Measurements from ENCODE around the gene CACNA2D3. TPM values are rescaled to one million over a fixed set of nuclear protein-coding genes. Genes with fewer than 3 reads are reported as not detected.
A peak's percentile ranks its signal among the peaks of the same experiment; 100 is the strongest.
"Not testable (repeated sequence)": the region's sequence is repeated elsewhere in the genome, so short reads cannot be mapped to it uniquely, and the experiment has no call there.

The CACNA2D3 gene
- total RNA-seq, 1 donor from 2014 or later = 6.3 TPM

DNA sequence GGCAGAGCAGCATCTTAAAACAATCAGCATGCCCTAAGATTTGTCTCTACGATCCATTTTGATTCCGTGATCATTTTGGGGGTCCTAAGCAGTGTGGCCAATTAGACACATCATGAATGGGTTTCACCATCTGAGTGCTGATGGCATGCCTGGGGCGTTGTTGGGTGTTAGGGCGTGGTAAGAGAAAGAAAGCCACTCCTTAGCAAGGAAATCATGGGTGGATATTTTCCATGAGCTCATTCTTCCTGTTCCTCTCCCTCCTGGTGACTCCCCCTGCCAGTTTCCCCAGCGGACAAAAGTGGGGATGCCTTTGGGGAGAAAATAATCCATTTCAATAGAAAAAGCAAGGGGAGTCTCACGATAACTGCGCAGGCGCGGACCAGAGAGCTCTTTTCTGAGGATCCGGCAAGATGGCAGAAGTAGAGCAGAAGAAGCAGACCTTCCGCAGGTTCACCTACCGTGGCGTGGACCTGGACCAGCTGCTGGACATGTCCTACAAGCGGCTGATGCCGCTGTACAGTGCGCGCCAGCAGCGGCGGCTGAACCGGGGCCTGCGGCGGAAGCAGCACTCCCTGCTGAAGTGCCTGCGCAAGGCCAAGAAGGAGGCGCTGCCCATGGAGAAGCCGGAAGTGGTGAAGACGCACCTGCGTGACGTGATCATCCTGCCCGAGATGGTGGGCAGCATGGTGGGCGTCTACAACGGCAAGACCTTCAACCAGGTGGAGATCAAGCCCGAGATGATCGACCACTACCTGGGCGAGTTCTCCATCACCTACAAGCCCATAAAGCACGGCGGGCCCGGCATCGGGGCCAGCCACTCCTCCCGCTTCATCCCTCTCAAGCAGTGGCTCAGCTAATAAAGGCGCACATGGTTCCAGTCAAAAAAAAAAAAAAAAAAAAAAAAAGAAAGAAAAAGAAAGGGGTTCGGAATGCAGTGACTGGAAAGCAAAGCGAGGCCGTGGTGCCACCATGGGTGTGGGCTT lies 503.7 kb downstream of the CACNA2D3 start:
- DNase-seq (ENCODE audit: low spot score) = no peak

DNA sequence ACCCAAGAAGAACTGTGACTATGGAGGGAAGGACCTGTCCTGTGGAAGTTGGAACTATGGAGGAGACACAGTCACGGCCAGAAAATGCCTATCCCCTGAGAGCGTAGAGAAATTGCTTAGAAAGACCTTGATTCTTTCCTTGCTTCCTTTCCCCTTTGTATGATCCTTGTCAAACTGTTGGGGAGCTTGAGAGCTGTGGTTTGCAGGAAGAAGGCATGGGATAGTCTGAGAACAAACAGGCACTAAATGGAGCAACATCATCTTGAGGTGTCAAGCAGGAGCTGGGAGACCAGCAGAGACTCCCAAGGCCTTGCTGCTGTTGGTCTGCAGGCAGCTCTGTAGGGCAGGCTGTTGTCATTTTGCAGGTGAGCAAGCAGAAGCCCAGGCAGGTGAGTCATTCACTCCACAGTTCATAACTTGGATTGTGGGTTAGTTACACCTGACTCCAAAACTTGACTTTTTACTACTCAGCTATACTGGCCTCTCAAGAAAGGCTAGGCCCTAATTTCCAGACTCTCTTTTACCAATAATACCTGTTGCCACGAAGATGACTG lies 506.6 kb downstream of the CACNA2D3 start:
- DNase-seq (ENCODE audit: low spot score) = no peak

DNA sequence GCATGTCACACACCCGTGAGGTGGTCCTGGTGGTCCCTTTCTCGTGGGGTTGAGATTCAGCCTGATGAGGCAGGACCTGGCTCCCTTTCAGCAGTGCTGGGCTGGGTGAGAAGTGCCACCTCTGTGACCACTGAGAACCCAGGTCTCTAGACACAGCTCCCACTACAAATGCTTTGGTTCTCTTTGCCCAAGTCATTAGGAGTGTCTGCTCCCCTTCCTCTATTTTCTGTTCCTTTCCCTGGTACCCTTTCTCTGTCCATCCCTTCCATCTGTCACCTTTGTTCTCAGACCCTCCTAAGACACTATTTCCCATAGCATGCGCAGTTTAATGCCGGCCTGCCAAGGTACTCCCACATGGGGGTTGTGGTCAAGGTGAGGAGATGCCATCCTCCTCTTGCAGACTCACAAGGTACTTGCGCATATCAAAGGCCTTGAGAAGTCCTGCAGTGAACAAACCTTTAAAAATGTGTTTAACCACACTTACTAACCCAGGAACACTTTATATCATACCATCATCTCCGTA lies 507.8 kb downstream of the CACNA2D3 start:
- no peak for DNase-seq (ENCODE audit: low spot score)

DNA sequence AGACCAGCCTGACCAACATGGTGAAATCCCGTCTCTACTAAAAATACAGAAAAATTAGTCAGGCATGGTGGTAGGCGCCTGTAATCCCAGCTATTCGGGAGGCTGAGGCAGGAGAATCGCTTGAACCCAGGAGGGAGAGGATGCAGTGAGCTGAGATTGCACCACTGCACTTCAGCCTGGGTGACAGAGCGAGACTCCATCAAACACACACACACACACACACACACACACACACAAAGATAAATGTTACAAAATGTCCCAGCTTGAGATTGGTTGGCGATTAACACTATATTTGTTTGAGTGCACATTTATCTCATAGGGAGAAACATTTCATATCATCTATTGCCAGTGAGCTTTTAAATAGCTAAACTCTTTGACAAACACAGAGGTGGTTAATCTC lies 508.6 kb downstream of the CACNA2D3 start:
- DNase-seq (ENCODE audit: low spot score) = not testable (repeated sequence)

DNA sequence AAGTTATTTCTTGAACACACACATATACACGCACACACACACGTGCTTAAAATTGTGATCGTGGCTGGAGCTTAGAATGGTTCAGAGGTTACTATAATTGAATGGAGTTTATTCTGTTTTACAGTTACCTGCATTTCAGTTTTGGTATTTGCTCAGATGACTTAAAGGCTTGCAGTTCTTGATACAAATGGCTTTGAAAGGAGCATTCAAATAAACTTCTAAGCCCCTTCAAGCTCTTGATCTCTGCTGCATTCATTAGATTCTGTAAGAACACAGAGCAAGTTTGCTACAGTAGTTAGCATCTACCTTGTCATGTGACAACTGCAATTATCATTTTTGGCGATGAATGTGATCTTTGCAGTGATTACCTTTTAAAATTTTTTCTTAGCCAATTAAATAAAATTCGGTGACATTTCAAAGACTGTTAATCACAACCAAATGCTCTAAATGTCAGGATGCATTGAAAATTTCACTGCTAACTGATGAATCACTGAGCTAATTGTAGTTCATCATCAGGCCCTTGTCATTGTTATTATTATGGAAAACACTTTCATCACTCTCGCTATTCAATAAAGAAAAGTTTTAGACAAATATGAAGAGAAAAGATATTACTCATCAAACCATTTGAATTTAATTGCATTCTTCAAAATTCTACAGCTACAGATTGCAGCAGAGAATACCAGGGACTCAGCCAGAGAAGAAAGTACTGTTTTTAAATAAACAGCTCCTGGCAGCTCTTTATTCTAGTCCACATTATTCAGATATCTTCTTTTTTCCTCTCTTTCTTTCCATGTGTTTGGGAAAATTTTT lies 509.4 kb downstream of the CACNA2D3 start:
- DNase-seq (ENCODE audit: low spot score) = no peak

DNA sequence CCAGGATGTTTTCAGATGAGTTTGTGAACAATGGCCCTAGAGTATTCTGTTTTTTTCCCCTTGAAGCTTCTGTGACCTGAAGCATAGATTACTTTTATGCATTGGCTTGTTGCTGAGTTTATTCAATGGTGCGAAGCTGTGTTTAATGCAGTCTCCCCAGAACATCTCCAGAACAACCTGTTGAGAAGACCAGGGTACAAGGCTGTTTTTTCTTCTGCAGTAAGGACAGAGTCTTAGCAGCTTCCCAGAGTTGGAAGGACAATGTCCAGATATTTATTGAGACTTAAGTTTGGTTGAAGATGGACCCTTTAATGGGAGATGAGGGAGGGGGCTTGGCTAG lies 509.9 kb downstream of the CACNA2D3 start:
- no peak for DNase-seq (ENCODE audit: low spot score)

DNA sequence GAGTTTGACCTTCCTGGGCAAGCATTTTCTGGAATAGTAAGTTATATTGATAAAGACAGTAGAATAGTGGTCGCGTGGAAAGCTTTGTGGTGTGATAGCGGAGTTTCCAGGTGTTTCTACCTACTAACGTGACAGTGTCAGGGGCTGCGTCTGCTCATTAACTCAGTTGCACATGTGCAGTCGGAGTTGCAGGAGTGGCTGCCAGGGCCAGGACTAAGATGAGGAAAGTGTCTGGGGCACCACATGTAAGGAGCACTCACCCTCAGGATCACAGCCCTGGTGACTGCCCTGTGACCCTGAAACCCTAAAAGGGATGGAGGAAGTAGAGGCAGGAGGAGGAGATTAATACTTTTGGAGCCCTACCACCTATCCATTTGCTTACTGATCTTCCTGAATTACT lies 510.5 kb downstream of the CACNA2D3 start:
- DNase-seq (ENCODE audit: low spot score) = no peak

DNA sequence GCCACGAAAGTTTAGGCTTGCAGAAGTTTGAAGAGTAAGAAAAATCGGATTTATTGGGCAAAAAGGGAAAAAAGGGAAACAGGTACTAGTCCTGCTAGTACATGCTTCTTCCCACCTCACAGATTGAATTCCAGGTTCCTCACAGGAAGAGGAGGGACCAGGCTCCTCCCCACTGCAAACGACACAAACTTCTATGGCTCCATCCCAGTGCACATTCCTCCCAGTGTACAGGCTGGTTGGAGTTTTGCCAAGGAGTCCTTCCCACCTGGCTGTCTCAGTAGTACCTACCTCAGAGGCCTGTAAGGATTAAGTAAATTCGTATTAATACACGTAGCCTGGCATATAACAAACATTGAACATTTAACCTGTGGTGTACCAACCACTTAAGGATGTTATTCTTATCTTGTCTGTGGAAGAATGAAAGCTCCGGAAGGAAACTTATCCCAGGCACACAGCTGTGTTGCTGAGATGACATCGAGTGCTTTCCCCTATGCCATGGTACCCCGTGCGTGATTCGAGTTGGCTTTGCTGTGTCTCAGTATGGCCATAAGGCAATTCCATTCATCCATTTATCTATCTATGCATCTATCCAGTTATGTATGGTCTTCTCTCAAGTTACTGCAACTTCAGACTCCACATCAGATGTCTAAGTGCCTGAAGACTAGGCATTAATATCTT lies 511.2 kb downstream of the CACNA2D3 start:
- no peak for DNase-seq (ENCODE audit: low spot score)

DNA sequence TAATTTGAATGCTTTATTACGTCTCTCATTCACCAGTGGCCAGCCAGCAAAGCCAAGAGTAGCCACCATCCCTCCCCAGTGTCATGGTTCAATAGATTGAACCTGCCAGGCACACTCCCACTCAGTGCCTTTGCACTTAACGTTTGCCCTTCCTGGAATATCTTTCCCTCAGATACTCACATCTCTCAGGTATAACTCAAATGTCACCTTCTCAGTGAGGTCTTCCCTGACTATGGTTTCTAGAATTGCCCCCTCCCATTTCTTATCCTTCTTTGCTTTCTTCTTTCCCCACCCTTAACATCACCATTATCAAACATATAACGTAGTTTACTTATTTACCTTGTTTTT lies 511.7 kb downstream of the CACNA2D3 start:
- no peak for DNase-seq (ENCODE audit: low spot score)

DNA sequence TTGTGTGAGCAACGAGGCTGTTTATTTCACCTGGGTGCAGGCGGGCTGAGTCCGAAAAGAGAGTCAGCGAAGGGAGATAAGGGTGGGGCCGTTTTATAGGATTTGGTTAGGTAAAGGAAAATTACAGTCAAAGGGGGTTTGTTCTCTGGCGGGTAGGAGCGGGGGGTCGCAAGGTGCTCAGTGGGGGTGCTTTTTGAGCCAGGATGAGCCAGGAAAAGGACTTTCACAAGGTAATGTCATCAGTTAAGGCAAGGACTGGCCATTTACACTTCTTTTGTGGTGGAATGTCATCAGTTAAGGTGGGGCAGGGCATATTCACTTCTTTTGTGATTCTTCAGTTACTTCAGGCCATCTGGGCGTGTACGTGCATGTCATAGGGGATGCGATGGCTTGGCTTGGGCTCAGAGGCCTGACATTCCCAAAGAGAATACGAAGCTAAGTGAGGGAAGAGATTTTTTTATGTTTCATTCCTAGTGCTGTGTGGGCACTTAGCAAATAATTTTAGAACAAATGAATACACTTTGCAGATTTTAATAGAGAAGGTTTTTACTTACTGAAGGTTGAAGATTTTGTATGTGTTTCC lies 517.5 kb downstream of the CACNA2D3 start:
- DNase-seq (ENCODE audit: low spot score) = not testable (repeated sequence)

DNA sequence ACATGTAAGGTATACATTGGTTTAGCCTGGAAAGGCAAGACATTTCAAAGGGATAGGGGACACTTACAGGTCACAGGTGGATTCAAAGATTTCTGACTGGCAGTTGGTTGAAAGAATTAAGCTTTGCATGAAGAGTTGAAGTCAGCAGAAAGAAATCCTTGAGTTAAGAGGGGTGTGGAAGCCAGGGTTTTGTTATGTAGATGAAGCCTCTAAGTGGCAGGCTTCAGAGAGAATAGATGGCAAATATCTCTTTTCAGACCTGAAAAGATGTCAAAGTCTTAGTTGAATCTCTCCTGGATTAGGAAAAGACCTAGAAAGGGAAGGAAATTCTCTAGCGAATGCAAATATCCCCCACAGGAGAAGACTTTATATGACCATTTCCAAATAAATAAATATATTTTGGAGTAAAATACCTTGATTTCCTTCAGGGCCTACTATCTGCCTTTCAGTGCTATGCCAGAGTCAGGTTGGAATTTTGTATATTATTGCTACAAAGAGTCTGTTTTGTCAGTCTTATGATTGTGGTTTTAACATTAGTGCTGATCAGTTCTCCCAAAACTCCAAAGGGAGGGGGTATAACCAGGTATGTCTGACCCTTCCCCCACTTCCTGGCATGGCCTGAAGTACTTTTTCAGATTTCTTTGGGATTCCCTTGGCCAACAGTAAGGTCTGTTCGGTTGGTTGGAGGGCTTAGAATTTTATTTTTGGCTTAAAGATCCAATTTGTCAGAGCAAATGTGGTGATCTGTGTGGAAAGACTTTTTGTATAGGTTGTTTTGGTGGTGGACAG lies 519.1 kb downstream of the CACNA2D3 start:
- no peak for DNase-seq (ENCODE audit: low spot score)

DNA sequence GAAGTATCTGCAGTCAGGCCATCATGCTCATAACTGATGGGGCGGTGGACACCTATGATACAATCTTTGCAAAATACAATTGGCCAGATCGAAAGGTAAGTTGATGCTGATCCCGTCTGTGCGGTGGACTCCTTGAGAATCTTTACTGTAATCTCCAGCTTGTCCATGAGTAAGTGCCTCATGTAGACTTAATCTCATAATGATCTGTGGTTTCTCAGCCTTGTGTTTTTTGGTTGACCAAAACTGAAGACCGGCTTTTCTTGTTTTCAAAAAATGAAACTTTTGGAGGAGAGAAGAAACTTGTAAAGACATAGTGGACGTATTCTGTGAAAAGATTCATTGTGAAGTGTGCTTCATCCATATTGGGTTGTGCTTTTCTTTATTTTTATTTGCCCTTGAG lies 519.8 kb downstream of the CACNA2D3 start:
- DNase-seq (ENCODE audit: low spot score) = no peak

DNA sequence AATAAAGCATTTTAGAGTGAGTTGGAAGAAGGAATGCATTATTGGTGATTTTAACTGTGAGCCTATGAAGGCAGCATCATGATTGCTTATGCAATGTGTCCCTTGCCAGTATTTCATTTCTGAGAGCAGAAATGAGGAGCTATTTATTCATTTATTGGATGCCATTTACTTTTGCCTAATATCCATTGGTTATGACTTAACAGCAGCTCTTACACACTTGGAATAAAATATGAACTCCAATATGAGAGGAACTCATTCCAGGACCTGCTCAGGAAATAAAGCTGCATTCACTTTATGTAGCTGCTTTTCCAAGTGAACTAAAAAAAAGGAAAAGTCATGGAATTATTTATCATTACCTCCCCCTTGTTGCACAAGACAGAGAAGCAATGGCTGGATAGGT lies 525.4 kb downstream of the CACNA2D3 start:
- no peak for DNase-seq (ENCODE audit: low spot score)

DNA sequence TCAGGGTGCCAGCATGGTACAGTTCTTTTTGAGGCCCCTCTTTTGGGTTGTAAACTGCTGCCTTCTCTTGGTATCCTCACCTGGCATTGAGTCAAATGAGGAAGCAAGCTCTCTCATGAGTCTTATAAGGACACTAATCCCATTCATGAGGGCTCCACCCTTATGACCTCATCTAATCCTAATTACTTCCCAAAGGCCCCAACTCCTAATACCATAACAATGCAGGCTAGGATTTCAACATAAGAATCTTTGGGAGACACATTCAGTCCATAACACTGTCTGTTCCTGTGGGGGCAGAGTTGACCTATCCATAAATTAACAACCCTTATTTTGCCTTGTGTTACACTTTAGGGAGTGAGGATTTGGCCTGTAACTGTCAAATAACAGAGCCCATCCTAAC lies 527.2 kb downstream of the CACNA2D3 start:
- DNase-seq (ENCODE audit: low spot score) = no peak

DNA sequence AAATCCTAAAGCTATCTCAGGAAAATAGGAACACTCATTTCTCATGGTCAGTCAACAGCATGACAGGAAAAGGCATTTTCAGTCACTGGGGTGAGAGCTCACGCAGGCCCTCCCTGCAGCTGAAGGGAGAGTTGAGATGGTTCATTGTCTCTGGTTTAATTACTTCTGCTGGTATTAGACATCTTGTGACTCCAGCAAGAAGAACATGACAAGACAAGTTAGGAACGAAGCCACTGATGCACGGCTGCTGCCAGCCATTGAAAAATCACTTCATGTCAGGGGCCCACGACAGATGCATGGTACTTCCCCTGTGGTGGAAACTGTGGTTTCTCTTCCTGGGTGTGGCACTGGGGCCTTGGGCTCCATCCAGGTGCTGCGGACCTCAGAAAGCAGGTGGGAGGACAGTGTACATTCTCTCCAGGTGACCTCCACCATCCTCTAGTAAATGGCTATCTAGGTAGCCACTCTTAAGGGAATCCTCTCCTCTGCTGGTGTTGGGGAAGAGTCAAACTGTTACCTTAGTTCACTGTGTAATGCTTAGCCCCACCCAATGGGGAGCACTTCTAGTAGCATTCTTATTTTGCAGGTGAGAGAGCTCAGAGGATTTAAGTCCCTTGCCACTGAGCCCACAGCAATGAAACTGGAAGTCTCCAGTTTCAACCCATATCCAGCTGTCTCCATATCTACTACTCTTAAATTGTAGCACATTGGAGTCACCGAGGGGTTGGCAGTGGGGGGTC lies 531.3 kb downstream of the CACNA2D3 start:
- DNase-seq (ENCODE audit: low spot score) = no peak

DNA sequence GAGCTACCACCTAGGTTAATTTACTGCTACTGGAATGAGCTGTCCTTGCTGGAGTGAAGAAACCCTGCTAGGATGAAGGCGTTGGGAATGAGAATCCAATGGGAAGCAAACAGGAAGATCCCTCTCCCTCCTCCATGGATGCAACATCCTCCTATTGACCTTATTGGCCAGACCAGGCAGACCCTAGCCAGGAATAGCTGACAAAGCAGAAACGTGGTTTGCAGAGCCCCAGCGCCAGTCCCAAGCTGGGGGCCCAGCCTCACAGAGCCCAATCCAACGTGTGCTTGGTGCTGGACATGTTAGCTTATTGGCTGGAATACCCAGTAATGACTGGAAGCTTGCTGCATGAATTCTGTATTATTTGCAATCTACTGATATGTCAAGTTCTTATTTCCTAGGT lies 532.4 kb downstream of the CACNA2D3 start:
- no peak for DNase-seq (ENCODE audit: low spot score)

DNA sequence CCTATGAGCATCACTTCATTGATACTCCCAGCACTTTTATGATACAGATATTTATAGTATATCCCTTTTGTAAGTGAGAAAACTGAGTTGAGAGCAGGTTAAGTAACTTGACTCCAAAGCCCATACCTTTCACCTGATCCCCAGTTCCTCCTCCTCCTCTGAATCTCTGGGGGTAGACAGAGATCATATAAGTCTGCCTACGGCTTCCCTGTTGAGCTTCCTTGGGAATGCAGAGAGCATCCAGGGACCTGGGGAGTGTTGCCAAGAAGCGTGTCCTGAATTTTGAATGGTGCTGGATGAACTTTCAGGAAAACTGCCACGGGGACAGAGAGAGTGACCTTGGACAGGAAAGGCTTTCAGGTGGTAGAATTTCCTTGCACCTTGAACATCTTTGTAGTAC lies 537.0 kb downstream of the CACNA2D3 start:
- no peak for DNase-seq (ENCODE audit: low spot score)

DNA sequence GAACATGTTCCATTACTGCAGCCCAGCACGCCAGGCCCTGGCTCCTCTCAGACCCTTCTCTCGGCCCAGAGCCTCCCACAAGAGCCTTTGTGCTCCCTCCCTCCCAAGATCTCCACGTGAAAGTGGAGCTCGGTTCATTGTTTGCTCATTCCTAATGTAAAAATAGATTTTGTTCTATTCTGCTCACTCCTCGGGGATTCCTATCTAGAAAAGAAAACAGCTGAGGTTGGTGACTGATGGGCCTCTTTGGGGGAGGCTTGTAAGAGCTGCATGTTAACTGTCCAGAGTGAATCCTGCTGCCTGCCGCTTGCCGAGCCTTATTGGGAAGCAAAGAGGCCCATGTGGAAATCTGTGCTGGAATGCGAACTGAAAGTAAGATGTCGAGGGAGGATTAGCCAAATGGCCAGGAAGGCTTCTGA lies 538.4 kb downstream of the CACNA2D3 start:
- DNase-seq (ENCODE audit: low spot score) = peak; percentile 65

DNA sequence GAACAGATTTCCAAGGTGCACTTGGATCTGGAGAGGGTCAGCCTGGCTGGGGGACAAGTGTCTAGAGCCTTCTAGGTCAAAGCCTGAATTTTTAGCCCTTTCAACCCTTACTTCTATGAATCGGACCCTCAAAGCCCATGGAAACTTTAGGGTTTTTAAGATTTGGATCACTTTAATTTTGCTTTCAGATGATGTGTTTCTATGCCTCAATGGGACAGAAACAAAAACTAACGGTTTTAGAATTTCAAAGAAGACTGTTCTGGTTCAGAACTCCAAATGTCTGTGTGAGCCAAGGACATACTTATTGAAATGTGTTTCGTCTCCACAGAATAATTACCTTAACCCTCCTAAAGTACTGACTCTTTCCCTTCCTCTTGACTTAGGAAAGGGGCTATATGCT lies 538.8 kb downstream of the CACNA2D3 start:
- DNase-seq (ENCODE audit: low spot score) = no peak

DNA sequence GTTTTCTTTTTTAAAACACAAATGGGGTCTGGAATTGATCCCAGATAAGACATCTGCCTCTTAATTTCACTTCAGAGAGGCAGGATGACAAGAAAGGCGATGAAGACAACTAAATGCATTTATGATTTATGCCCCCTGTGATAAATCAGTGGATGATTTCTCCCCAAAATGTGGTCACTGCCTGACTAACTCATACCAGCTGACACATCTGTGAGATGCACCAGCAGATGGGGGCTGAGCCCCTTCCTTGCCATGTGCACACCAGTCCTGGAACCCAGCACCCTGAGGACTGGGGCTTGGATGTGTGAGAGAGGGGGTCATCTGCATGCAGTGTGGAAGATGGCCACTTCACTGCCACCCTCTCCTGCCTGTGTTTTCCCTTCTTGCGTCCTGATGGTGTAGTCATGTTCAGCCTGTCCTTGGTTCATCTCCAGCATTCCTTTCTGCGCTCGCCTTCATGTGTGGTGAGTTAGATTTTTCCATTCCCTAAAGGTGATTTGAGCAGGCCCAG lies 541.2 kb downstream of the CACNA2D3 start:
- no peak for DNase-seq (ENCODE audit: low spot score)
